ENCODE data around the gene LRRC39.

The LRRC39 gene

DNA sequence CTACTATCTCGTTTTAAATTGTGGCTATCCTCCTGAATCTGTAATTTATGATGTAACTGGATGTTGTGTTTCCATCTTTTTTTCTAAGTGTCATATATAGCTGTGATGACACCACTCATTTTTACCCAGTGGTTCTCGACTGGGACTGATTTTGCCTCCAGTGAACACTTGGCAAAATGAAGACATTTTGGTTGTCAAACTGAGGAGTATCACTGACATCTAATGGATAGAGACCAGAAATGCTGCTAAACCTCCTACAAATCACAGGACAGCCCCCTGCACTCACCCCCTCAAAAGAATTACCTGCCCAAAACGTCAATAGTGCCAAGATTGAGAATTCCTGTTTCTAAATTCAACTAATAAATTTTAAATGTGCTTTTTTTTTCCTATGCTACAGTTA, 43.2 kb downstream of the LRRC39 start:
- TF ChIP-seq, protein P1, sequence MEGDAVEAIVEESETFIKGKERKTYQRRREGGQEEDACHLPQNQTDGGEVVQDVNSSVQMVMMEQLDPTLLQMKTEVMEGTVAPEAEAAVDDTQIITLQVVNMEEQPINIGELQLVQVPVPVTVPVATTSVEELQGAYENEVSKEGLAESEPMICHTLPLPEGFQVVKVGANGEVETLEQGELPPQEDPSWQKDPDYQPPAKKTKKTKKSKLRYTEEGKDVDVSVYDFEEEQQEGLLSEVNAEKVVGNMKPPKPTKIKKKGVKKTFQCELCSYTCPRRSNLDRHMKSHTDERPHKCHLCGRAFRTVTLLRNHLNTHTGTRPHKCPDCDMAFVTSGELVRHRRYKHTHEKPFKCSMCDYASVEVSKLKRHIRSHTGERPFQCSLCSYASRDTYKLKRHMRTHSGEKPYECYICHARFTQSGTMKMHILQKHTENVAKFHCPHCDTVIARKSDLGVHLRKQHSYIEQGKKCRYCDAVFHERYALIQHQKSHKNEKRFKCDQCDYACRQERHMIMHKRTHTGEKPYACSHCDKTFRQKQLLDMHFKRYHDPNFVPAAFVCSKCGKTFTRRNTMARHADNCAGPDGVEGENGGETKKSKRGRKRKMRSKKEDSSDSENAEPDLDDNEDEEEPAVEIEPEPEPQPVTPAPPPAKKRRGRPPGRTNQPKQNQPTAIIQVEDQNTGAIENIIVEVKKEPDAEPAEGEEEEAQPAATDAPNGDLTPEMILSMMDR (IDR thresholded peaks at IDR 0.05; ENCODE audit: low read depth, low read length): no peak
- peak; percentile 17 to 18 for DNase-seq (ENCODE audit: low read depth in 2 of 2)
- no peak overlapping the region for H3K4me3 ChIP-seq (replicated peaks in 1 of 2; ENCODE audit: low read depth in 2 of 2, low read length in 2 of 2)

GRCh38 chr1:100132566-100133477, 45.2 kb downstream of the LRRC39 start, which contains the start of the genes SASS6 and TRMT13:
Gene SASS6, minus strand, starts transcription at chr1:100132930. Its CDS starts 116 bp downstream, at chr1:100132814.
Gene TRMT13, plus strand, starts transcription at chr1:100133163. Its CDS starts 6 bp downstream, at chr1:100133169.
- TF ChIP-seq, protein P1 (IDR thresholded peaks at IDR 0.05; ENCODE audit: low read depth, low read length): no peak
- peak; percentile 99 for DNase-seq (ENCODE audit: low read depth in 2 of 2)
- peak within 1 kb of the TSS; percentile 62 to 95 for H3K4me3 ChIP-seq (replicated peaks in 1 of 2; ENCODE audit: low read depth in 2 of 2, low read length in 2 of 2)

DNA sequence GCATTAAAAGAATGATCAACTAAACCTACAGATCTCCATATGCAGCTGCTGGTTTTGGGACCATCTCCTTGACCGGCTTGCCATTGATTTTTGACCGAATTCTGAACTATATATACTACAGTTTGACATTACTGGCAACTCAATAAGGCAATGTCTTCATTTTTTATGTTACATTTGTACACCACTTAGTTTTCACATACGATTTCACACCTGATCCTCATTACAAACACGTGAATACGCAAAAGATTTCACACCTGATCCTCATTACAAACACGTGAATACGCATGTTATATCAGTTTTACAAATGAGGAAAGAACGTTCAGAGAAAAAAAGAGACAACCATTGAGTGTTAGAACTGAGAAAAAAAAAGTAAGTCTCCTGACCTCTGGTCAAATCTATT, 46.4 kb downstream of the LRRC39 start:
- TF ChIP-seq, protein P1 (IDR thresholded peaks at IDR 0.05; ENCODE audit: low read depth, low read length): no peak
- peak overlapping the region in 1 of 2 donors; percentile 62 for H3K4me3 ChIP-seq (replicated peaks in 1 of 2; ENCODE audit: low read depth in 2 of 2, low read length in 2 of 2)
- DNase-seq (ENCODE audit: low read depth in 2 of 2): no peak

DNA sequence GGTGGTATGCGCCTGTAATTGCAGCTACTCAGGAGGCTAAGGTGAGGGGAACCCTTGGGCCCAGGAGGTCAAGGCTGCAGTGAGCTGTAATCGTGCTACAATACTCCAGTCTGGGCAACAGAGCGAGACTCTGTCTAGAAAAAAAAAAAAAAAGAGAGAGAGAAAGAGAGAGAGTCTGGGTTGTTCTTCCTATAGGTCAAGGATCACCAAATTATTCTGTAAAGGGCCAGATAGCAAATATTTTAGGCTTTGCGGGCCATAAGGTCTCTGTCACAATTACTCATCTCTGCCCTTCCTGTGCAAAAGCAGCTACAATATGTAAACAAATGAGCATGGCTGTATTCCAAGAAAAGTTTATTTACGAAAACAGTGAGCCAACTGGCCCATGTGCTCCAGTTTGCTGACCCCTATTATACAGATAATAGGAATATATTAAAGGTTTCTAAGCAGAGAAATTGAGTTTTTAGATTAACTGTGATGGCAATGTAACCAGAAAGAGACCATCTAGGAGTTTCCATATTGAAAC, 47.4 kb downstream of the LRRC39 start:
- TF ChIP-seq, protein P1 (IDR thresholded peaks at IDR 0.05; ENCODE audit: low read depth, low read length): no peak
- H3K4me3 ChIP-seq (replicated peaks in 1 of 2; ENCODE audit: low read depth in 2 of 2, low read length in 2 of 2): no peak overlapping the region
- peak; percentile 12 to 63 for DNase-seq (ENCODE audit: low read depth in 2 of 2)

DNA sequence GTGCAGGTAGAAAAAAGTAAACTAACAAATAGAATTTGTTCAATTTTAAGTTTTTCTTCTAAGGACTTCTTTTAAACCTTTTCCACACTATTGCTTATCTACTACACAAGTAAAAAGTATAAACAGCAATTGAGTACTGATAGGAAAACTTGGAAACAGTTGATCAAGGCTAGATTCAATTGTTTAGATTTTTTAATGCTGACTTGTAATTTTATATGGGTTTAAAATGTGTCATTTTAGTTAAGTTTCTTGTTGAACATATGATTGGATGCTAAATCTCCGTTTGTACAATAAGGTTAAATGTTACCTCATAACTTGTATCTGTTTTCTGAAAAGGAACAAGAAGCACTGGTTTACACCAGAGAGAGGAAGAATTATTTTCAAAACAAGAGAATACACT, 50.8 kb downstream of the LRRC39 start:
- DNase-seq (ENCODE audit: low read depth in 2 of 2): no peak
- H3K4me3 ChIP-seq (replicated peaks in 1 of 2; ENCODE audit: low read depth in 2 of 2, low read length in 2 of 2): no peak overlapping the region
- TF ChIP-seq, protein P1 (IDR thresholded peaks at IDR 0.05; ENCODE audit: low read depth, low read length): no peak

GRCh38 chr1:100122177-100122576, 55.9 kb downstream of the LRRC39 start:
- no peak overlapping the region for H3K4me3 ChIP-seq (replicated peaks in 1 of 2; ENCODE audit: low read depth in 2 of 2, low read length in 2 of 2)
- no peak for DNase-seq (ENCODE audit: low read depth in 2 of 2)
- TF ChIP-seq, protein P1 (IDR thresholded peaks at IDR 0.05; ENCODE audit: low read depth, low read length): no peak
